HG03039 (cell line): ENCODE results near the gene CARM1.
"Not testable (repeated sequence)": the region's sequence is repeated elsewhere in the genome, so short reads cannot be mapped to it uniquely, and the experiment has no call there.

ENCODE experiments used
- ATAC-seq: cut with Tn5 transposase; IDR thresholded peaks from one replicate; pipeline ENCODE4 v1.9.1; 2021; ENCODE audit warnings: mild to moderate bottlenecking, moderate library complexity; ENCODE audit not compliant: unreplicated experiment

The CARM1 gene

DNA sequence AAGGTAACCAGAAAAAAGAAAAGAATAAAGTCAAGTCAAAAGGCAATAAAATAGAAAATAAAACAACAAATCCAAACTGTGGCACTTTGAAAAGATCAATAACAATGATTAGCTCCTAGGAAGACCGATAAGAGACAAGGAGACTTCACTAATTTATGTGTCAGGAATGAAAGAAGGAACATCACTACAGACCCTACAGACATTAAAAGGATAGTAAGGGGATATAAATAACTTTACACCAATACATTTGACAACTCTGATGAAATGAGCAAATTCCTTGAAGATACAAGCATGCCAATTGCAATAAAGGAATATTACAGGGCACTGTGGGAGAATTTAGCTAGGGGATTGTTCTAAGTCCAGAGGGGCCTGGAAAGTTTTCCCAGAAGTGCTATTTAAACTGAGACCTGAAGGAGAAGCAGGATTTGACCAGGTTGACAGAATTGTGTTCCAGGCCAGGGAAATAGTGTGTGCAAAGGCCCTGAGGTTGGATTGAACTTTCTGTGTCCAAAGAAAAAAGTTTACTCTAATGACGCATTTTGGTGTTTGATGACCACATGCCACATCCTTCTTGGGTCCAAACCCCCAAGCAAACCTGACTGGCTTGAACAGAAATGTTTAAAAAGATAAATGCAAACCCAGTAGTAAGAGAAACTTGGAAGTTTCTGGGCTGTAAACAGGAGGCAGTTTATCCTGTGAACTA, 24.7 kb upstream of the CARM1 start:
- ATAC-seq: no peak

DNA sequence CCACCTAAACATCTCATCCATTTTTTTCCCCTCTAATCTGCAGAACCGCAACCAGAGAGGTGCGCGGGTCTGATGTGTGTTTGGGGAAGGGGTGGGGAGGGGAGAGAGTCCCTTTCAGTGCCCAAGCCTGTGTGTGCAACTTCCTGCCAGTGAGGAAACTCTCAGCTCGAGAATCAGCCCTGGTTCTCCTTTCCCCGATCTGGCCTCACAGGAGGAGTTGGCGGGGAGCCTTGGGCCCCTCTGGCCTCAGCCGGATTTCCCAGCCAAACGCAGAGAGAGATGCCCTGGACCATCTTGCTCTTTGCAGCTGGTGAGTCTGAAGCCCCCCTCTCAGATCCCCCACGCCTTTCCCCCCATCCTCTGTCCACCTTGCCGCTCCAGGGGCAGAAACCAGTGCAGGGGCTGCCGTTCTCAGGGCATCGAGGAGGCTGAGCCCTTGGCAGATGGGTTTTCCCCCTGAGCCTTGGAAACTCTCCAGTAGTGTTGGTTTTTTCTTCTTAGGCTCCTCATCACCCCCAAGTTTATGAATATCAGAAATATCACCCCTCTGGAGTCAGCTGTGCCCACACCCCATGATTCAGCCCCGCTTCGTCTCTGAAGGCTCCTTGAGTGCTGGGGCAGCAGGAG, 23.0 kb upstream of the CARM1 start, which contains the start of gene C19orf38:
Gene C19orf38 (plus strand): TSS at position 186 of the 627 bp plus-strand sequence. CDS start 94 bp downstream, at position 280.
- no peak for ATAC-seq

DNA sequence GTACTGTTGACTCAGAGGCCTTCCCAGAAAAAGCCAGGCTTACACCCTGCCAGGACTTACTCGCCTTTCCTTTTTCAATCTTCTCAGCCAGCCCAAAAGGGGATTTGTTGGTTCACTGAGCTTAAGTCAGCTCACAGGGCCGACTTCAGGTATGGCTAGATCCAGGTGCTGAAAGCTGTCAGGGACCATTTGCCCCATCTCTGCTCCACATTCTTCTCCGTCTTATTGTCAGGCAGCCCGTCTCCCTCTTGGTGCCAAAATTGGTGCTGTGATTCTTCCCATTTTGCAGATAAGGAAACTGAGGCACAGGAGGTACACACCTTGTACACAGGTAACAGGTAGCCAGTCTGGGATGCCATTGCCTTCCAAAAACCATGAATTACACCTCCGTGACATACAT, 20.7 kb upstream of the CARM1 start:
- no peak for ATAC-seq

DNA sequence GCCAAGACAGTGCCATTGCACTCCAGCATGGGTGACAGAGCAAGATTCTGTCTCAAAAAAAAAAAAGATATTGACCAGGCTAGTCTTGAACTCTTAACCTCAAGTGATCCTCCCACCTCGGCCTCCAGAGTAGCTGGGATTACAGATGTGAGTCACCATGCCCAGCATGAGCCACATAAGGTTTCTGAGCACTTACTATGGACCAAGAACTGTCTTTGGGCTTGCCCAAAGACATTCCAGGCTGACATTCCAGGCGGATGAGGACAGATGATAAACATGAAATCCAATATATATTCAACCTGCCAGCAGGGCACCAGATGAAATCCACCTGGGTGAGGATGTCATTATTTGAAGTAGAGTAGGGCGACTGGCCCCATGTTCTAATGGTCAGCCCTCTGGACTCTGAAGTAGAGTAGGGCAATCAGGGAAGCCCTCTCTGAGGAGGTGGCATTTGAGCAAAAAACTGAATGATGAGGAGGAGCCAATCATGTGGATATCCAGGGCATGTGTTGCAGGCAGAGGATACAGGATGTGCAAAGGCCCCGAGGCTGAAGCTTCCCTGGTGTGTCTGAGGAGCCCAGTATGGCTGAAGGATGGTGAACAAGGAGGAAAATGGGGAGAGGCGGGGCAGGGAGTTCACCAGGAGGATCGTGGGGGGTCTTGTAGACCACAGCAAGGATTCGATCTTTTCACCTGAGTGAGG, 19.1 kb upstream of the CARM1 start:
- no peak for ATAC-seq

GRCh38 chr19:10852941-10853340, 18.4 kb upstream of the CARM1 start:
- no peak for ATAC-seq

DNA sequence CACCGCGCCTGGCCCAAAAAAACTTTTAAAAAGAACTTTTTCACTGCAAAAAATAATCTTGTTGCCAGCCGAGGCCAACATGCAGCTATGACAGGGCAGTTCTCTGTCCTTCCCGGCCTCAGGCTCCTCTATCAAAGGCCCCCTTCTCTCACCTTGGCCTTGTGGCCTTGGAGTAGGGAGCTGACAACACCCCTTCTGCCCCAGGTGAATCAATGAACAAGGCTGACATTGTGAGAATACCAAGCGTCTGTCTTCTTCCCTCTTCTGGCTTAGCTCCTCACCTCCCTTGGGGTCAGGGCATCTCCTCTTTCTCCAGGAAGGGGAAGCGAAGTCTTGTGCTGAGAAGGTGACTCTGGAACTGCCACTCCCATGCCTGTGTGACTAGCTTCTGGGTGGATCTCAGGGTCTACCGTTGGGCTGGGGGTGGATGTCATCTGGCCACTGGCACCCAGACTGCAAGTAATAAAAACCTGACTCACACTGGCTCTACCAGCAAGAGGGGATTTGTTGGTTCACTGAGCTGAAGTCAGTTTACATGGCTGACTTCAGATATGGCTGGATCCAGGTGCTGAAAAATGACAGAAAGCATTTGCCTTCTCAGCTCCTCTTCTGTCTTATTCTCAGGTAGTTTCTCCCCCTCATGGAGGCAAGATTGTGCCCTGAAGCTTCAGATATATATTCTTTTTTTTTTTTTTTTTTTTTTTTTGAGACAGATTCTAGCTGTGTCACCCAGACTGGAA, 16.8 kb upstream of the CARM1 start:
- no peak for ATAC-seq

GRCh38 chr19:10855879-10856522, 15.4 kb upstream of the CARM1 start:
- ATAC-seq: no peak

GRCh38 chr19:10856899-10857298, 14.5 kb upstream of the CARM1 start:
- ATAC-seq: not testable (repeated sequence)

DNA sequence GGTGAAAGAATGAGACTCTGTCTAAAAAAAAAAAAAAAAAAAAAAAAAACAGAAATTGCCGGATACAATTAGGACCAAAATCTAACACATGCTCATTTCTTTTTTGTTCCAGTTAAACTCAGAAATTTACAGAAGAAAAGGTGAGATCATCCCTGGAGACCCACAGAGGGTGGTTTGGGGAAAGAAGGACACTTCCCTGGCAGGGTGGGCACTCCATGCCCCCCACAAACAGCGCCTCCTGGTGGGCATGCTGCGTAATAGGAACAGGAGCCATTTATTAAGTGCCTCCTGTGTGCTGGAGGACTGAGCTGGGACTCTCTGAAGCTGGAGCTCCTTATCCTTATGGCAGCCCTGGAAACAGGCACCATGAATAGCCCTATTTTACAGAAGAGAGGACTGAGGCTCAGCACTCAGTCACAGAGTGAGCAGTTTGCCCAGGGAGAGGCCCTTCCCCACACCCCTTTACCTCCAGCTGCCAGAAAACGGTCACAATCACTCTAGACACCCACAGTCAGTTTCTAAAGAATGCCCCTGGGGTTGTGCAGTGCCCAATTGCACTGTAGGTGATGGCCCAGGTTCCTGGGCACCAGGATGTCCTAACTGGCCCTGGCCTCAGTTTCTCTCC, 13.0 kb upstream of the CARM1 start:
- ATAC-seq: no peak

- ATAC-seq: no peak
These were observed 10.2 kb upstream of the CARM1 start for GRCh38 chr19:10861103-10861651.

GRCh38 chr19:10862561-10863106, 8.7 kb upstream of the CARM1 start:
- no peak for ATAC-seq

GRCh38 chr19:10863107-10863717, 8.1 kb upstream of the CARM1 start:
- ATAC-seq: no peak

GRCh38 chr19:10864538-10864899, 6.8 kb upstream of the CARM1 start:
- no peak for ATAC-seq

- no peak for ATAC-seq
These were observed 4.9 kb upstream of the CARM1 start for GRCh38 chr19:10866495-10866894.

DNA sequence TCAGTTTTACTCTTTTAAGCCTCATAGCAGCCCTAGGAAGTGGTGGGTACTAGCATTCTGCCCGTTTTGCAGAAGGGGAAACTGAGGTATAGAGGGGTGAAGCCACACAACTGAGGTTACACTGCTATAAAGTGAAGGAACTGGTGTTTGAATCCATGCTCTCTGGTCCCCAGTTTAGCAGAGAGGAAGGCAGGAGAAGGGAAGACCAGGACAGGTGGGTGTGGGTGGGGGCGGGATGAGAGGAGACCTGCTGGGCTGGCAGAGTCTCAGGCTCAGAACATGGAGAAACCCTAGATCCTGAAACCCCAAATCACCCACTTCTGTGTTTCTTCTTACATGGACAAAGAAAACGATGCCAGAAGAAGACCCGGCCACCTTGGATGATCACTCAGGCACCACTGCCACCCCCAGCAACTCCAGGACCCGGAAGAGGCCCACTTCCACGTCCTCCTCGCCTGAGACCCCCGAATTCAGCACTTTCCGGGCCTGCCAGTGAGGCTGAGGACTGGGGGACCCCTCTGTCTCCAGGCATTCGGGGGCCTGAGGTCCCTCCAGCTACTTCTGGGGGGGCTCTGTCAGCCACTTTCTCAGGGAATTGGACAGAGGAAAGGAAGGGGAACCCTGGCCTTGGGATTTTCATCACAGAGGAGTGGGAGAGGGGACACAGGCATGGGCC, 2.3 kb upstream of the CARM1 start:
- no peak for ATAC-seq

DNA sequence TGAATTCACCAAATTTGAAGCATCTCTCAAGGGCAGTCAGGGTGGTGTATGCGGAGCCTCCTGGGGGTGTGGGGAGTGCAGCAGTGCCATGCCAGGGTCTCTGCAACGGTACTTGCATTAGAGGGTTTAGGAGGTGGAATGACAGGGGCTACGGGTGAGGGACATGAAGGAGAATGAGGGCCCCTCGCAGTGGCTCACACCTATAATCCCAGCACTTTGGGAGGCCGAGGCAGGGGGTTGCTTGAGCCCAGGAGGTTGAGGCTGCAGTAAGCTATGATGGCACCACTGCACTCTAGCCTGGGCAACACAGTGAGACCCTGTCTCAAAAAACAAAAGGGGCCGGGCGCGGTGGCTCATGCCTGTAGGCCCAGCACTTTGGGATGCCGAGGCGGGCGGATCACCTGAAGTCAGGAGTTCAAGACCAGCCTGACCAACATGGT, 1.5 kb upstream of the CARM1 start:
- not testable (repeated sequence) for ATAC-seq

DNA sequence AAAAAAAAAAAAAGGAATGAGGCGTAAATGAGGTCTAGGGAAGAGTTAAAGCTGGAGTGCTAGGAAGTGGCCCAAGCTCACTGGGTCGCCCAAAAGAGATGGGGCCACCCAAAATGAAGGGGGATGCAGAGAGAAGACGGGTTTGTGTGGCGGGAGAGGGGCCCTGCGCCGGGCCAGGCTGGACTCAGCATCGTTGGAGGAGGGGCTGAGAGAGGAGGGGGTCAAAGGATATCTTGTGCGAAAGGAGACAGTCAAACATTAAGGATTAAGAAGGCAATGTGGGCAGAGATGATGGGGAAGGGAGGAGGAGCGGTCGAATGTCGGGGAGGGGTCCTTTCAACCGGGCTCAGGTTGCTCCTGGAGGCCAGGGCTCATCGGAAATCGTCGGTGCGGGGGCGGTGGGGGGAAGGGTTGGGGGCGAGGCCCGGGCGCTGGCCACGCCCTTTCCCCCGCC, 825 bp upstream of the CARM1 start:
- no peak for ATAC-seq

DNA sequence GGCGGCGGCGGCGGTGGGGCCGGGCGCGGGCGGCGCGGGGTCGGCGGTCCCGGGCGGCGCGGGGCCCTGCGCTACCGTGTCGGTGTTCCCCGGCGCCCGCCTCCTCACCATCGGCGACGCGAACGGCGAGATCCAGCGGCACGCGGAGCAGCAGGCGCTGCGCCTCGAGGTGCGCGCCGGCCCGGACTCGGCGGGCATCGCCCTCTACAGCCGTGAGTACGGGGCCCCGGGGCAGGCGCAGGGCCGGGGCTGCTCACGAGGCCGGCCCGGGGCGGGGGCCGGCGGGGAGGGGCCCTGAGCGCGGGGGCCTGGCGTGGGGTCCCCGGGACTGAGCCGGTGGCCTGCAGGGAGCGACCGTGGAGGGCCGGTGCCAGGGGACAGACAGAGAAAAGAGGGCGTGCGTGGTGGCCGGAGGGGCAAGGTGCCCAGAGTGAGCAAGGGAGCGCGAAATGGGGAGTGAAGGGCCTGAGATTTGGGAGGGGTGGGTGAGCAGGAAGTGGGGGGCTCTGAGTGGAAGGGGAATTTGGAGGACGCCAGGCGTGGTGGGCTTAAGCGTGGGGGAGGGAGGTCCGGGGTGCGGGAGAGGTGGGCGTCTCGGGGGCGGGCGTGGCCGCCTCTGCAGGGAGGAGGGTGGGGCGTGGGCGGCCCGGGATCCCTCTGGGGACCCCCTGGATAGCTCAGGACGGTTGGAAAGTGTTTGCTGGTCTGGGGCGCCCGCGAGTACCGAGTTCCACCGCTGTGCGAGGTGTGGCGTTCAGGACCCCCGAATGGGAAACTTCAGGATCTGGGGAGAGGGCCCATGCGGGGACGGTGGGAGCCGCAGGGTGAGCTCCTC, 575 bp downstream of the CARM1 start:
- peak; percentile 13 for ATAC-seq
